Right lobe of liver (tissue), 6 donors: ENCODE measurements around the gene ALDH1L2. TPM values are rescaled to one million over a fixed set of nuclear protein-coding genes. Genes with fewer than 3 reads are reported as not detected.

ENCODE experiments used
- ATAC-seq, 4 donors: fragments of 200-7000 bp; cut with Tn5 transposase; one replicate each; pipeline ENCODE4 v1.9.1; 2020; ENCODE audit warnings: mild to moderate bottlenecking in 4 of 4, moderate library complexity in 4 of 4
- DNase-seq, 3 donors: peaks; one replicate each; pipeline ENCODE4 v3.0.0-alpha.2; 2020
- H3K27ac ChIP-seq, 3 donors: fragments of 200-600 bp; one replicate each; pipeline ENCODE4 v1.8.0; 2022
- H3K27me3 ChIP-seq, 2 donors: fragments of 200-600 bp; one replicate each; pipeline ENCODE4 v1.8.0; 2022
- H3K36me3 ChIP-seq, 4 donors: fragments of 200-600 bp; sonication (generic) in 1 of 4; one replicate each; pipeline versions ENCODE4 v1.5.1 to v1.8.0; 2017 to 2022; ENCODE audit warnings: control low read depth in 1 of 4
- H3K4me1 ChIP-seq, 4 donors: fragments of 200-600 bp; sonication (generic) in 1 of 4; one replicate each; pipeline versions ENCODE4 v1.5.1 to v1.8.0; 2017 to 2022; ENCODE audit warnings: control low read depth in 1 of 4
- H3K4me3 ChIP-seq, 3 donors: fragments of 200-600 bp; one replicate each; pipeline ENCODE4 v1.8.0; 2022
- H3K9me3 ChIP-seq, 4 donors: fragments of 200-600 bp; sonication (generic) in 1 of 4; one replicate each; pipeline versions ENCODE4 v1.5.1 to v1.8.0; 2017 to 2022; ENCODE audit warnings: control low read depth in 1 of 4
- POLR2A ChIP-seq: fragments of 450-650 bp; IDR thresholded peaks from one replicate; pipeline ENCODE4 v1.6.1; 2017; ENCODE audit warnings: antibody characterized with exemption, mild to moderate bottlenecking
- WGBS: methylation state at CpG from one replicate; pipeline ENCODE4 v1.1.6; 2018; ENCODE audit warnings: low coverage, low lambda C conversion rate; ENCODE audit not compliant: insufficient coverage; ENCODE audit errors: missing lambda C conversion rate; 5-methylcytosine and 5-hydroxymethylcytosine counted together
- intact Hi-C, 2 donors: fragments of 100-400 bp; cut with DNase I; formaldehyde crosslinking; loops; one replicate each; pipeline versions ENCODE4 v1.11.2 to v1.14.1; 2022
- total RNA-seq, 6 experiments: library from RNA; depleted of rRNA in 2 of 6; stranded (reverse); fragments of >200 nt in 2 of 6; fragmentation: NEBNext Ultra II Directional in 3 of 6; extraction: Animal tissue kit (Norgen Biotek cat#: 25700) in 3 of 6; gene quantifications; one replicate each; pipeline versions ENCODE4 v1.1.0 to v1.2.4, GENCODE V29; 2016 to 2023
- TF ChIP-seq, protein P1 (sequence below), 4 donors: fragments of 200-600 bp in 3 of 4; fragments of 450-650 bp in 1 of 4; IDR thresholded peaks; one replicate each; pipeline versions ENCODE4 v1.5.1 to v1.8.0; 2016 to 2022; ENCODE audit warnings: antibody characterized with exemption in 4 of 4, mild to moderate bottlenecking in 2 of 4
- donor health status: DM: no; HTN: yes; CAD: no.
- donor health status: DM: no; HTN: no; CAD: no.
- donor health status: DM: no; HTN: no; CAD: no.
- donor health status: DM: no; HTN: yes; CAD: no.
- donor health status: DM: no; HTN: yes; CAD: no.

Gene ALDH1L2
- total RNA-seq, 6 experiments from 2014 or later: 0.15 to 0.90 (median 0.28) TPM

DNA sequence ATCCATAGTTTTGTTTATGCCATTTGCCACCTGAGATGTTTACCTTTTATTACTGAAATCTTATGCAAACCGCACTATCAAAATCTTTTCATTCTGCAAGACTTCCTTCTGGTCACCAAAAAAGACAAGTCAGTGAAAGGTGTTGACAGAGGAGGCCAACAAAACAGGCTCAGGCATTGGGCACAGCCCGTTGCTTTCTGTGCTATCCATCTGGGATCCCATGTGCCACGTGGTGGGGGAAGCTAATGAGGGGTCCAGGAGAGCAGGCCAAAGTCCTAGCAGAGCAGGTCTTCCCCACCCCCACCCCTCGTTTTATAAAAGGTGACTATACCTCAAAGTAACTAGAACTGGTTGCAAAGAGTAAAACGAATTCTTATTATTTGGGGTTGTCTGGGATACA, 1.2 kb downstream of the ALDH1L2 start:
- DNase-seq: no peak
- Histone ChIP-seq H3K9me3 (no peaks in the 10 kb centered on the region), H3K4me3 (no peak overlapping the region), H3K27me3 (no peaks in the 10 kb centered on the region), H3K27ac (no peak overlapping the region), H3K36me3 (no peaks in the 10 kb centered on the region), H3K4me1 (peaks cover 0 to 9% (median 0%) of the 10 kb centered on the region in 4 donors)
- no peak for ATAC-seq
- intact Hi-C loops: no loop called here
- no peak for TF ChIP-seq POLR2A
- TF ChIP-seq, protein P1, sequence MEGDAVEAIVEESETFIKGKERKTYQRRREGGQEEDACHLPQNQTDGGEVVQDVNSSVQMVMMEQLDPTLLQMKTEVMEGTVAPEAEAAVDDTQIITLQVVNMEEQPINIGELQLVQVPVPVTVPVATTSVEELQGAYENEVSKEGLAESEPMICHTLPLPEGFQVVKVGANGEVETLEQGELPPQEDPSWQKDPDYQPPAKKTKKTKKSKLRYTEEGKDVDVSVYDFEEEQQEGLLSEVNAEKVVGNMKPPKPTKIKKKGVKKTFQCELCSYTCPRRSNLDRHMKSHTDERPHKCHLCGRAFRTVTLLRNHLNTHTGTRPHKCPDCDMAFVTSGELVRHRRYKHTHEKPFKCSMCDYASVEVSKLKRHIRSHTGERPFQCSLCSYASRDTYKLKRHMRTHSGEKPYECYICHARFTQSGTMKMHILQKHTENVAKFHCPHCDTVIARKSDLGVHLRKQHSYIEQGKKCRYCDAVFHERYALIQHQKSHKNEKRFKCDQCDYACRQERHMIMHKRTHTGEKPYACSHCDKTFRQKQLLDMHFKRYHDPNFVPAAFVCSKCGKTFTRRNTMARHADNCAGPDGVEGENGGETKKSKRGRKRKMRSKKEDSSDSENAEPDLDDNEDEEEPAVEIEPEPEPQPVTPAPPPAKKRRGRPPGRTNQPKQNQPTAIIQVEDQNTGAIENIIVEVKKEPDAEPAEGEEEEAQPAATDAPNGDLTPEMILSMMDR (IDR thresholded peaks at IDR 0.05): no peak
- WGBS: 46% methylated on average over 5 of the region's 5 CpGs

DNA sequence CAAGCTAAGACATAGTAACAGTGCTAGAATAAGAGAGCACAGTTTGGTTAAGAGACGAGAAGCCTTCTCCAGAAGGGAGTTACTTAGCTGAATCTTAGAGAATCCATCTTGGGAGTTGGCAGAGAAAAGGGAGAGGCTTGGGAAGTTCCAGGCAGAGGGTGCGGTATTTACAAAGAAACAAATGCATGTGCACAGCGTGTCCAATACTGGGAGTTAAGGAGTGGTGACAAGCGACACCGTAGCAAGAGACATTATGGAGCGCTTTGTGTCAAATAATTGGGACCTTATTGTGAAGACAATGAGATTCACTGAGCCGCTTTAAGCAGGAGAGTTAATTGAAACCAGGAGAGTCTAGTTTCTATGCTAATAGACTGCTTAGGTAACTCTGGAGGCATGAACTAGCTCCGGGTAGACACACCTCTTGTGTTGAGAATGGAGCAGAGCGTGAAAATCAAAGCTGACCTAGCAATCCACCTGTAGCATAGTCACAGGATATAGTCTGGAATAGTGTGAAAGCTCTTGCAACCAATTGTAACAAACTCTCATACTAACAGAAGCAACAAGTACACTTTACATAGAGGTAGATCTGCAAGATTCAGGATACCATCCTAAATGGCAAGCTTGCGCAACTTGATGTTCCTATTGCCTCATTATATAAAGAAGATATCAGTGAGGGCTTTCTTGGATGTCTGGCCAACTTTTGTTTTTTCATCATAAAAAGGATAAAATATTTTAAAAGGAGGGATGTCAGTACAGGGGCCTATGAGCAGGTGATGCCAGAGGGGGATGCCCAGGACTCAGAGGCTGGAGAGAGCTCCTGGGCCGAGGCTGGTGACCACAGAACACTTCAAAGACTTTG, 5.3 kb downstream of the ALDH1L2 start:
- H3K36me3 ChIP-seq: no peaks in the 10 kb centered on the region
- no peaks in the 10 kb centered on the region for H3K27me3 ChIP-seq
- ATAC-seq (no peak), DNase-seq (no peak)
- H3K4me1 ChIP-seq: peaks cover 0 to 4% (median 0%) of the 10 kb centered on the region in 4 donors
- no peak overlapping the region for H3K27ac ChIP-seq
- WGBS: 87% methylated on average over 10 of the region's 11 CpGs
- H3K4me3 ChIP-seq: no peak overlapping the region
- no peak for TF ChIP-seq POLR2A
- TF ChIP-seq, protein P1 (IDR thresholded peaks at IDR 0.05): no peak
- H3K9me3 ChIP-seq: no peaks in the 10 kb centered on the region
- intact Hi-C loops: no loop called here

DNA sequence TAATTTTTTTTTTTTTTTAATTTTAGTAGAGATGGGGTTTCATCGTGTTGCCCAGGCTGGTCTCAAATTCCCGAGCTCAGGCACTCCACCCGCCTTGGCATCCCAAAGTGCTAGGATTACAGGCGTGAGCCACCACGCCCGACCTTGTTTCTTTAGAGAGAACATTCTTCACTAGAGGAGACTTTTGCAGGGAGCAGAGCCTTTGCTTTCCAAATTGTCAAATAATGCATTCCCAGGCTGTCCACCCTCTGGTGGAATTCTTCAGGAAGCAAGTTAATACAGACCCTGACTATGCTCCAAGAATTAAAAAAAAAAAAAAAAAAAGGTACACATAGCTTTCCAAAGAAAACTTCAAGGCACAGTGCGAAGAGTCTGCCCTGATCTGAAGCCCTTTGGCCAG, 6.8 kb downstream of the ALDH1L2 start:
- Histone ChIP-seq H3K27me3 (no peaks in the 10 kb centered on the region), H3K9me3 (no peaks in the 10 kb centered on the region), H3K4me1 (no peaks in the 10 kb centered on the region), H3K27ac (no peak overlapping the region), H3K36me3 (no peaks in the 10 kb centered on the region), H3K4me3 (no peak overlapping the region)
- no peak for ATAC-seq
- DNase-seq: no peak
- intact Hi-C loops: no loop called here
- 74% methylated on average over 7 of the region's 7 CpGs for WGBS
- TF ChIP-seq POLR2A: no peak
- TF ChIP-seq, protein P1 (IDR thresholded peaks at IDR 0.05): no peak

DNA sequence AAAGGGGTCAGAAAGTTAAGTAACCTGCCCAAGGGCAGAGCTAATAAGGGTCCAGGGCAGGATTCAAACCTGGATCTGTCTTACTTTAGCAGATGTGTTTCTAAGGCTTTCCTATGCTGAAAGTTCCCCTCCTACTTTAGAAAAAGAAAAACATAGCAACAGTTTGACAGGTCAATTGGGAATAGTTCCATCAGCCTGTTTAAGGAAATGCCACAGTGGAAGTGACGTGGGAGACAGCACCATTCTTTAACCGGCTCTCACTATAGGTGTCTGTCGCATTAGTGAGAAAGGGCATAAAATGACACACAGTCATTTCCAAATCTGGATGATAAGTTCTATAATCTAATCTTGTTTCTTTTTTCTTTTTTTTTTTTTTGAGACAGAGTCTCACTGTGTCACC, 7.3 kb downstream of the ALDH1L2 start:
- Histone ChIP-seq H3K4me1 (no peaks in the 10 kb centered on the region), H3K9me3 (no peaks in the 10 kb centered on the region), H3K4me3 (no peak overlapping the region), H3K27ac (no peak overlapping the region), H3K36me3 (no peaks in the 10 kb centered on the region), H3K27me3 (no peaks in the 10 kb centered on the region)
- WGBS: 75% methylated on average over 3 of the region's 3 CpGs
- DNase-seq: no peak
- intact Hi-C loops: no loop called here
- TF ChIP-seq, protein P1 (IDR thresholded peaks at IDR 0.05): no peak
- TF ChIP-seq POLR2A: no peak
- ATAC-seq: no peak
